NCI-H2081 treated with DMSO at 0.1 percent for 48 hours (cell line): Measurements from ENCODE around the gene MMD2.
A peak's percentile ranks its signal among the peaks of the same experiment; 100 is the strongest.

Experiments used
- DNase-seq: peaks from one replicate; lab custom pipeline; 2025; lab: John Stamatoyannopoulos, UW

MMD2 gene

DNA sequence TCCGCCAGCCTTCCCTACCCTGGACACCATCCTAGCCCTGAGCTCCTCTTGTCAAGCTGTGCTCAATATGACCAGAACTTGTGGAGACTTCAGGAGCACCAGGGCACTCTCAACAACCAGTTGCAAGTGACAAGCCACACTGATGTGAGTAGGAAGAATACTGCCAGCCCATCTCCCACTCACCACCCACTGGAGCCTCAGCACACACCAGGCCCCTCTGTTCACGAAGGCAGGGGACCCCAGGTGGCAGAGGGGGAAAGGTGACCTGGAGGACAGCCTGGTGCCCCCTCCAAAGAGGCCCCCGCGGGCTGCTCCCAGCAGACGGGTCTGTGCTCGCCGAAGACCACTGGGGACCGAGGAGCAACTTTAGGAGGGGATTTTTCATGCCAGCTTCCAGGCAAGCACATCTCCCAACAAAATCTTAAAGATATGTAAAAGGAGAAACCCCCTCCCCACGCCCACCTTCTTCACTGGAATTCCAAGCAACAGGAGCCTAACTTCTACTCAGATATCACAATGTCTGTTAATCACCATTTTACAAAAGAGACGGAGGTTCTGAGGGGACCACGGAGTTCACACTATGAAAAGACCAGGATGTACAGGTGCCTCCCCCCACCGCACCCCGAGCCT is 1.0 kb downstream of the MMD2 start:
- no peak for DNase-seq

DNA sequence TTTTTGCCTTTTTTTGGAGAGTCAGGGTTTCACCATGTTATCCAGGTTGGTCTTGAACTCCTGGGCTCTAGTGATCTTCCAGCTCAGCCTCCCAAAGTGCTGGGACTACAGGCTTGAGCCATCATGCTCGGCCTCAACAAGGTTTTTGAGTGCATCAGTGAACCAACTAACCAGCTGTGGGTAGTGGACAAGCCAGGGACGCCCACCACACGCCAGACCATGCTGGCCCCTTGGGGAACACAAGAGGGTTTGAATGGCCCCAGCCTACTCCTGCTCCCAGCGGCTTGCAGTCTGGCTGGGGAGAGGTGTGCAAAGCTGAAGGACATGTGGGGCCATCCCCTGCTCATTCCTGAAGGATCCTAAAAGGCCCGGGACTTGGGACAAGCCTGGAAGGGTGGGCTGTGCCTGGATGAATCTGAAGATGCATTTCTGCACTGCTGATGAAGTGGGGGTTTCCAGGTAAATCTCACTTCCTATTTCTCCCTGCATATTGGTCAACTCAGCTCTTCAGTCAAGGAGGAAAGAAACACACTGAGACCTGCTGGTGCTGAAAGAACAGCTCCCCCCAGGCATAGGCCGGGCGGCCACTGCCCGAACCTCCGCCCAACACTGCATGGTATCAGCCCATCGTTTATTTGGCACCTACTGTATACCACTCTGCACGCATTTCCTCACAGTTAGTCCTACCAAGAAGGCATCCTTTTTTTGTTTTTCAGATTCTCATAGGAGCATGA is 6.9 kb downstream of the MMD2 start:
- DNase-seq = no peak

DNA sequence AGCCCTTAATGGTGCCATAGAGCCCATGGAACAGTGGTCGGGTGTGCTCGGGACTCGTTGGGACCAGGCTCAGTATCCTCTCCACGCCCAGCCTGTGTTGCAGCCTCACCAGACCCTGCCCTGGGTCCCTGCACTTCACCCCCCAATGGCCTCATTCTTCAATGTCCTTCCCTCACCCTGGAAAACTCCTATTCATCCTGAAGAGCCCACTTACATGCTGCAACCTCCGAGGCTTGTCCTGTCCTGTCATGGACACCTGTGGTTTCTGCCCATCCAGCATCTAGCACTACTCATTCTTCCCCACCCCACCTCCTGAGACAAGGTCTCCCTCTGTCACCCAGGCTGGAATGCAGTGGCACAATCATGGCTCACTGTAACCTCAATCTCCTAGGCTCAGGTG is 7.7 kb downstream of the MMD2 start:
- no peak for DNase-seq

DNA sequence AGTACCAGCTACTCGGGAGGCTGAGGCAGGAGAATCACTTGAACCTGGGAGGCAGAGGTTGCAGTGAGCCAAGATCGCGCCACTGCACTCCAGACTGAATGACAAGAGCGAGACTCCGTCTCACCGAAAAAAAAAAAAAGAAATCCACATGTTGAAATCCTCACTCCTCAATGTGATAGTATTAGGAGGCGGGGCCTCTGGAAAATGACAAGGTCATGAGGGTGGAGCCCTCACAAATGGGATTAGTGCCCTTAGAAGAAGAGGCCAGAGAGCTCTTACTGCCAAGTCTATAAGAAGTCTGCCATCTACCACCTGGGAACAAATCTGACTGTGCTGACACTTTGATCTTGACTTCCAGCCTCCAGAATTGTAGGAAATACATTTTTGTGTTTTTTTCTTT is 10.6 kb downstream of the MMD2 start:
- DNase-seq = no peak

DNA sequence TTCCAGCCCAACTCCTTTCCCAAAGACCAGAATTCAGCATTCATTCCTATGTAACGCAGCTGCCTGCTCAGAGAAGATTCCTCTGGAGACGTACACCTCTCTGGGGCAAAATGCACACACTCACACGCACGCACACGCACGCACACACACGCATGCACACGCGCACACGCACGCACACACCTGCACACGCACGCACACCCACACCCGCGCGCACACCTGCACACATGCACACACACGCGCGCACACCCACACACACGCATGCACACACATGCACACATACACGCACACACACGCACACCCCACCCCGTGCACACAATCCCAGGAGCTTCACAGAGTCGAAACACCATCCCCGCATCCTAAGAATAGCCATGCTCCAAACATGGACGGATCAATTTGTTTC is 13.0 kb downstream of the MMD2 start:
- DNase-seq = no peak

DNA sequence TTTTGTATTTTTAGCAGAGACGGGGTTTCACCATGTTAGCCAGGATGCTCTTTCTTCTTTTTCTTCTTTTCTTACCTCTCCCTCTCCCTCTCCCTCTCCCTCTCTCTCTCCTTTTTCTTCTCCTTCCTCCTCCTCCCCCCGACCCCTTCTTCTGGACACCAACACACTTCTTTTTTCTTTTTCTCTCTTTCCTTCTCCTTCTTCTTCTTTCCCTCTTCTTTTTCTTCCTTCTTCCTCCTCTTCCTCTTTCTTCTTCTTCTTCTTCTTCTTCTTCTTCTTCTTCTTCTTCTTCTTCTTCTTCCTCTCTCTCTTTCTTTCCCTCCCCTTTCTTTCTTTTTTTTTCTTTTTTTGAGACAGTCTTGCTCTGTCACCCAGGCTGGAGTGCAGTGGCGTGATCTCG is 14.0 kb downstream of the MMD2 start:
- no peak for DNase-seq

DNA sequence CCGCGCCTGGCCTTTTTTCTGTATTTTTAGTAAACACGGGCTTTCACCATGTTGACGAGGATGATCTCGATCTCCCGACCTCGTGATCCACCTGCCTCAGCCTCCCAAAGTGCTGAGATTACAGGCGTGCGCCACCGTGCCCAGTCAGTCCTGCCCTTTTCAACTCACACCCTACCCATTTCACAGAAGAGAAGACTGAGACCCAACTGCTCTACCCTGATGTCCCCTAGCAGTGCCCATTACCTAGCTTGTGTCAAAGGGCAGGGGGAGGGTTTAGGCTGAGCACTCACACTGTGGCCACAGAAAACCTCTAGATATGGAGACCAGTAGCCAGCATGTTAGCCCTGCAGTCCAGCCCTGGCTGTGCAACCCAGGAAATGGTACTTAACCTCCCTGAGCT is 15.7 kb downstream of the MMD2 start:
- no peak for DNase-seq

DNA sequence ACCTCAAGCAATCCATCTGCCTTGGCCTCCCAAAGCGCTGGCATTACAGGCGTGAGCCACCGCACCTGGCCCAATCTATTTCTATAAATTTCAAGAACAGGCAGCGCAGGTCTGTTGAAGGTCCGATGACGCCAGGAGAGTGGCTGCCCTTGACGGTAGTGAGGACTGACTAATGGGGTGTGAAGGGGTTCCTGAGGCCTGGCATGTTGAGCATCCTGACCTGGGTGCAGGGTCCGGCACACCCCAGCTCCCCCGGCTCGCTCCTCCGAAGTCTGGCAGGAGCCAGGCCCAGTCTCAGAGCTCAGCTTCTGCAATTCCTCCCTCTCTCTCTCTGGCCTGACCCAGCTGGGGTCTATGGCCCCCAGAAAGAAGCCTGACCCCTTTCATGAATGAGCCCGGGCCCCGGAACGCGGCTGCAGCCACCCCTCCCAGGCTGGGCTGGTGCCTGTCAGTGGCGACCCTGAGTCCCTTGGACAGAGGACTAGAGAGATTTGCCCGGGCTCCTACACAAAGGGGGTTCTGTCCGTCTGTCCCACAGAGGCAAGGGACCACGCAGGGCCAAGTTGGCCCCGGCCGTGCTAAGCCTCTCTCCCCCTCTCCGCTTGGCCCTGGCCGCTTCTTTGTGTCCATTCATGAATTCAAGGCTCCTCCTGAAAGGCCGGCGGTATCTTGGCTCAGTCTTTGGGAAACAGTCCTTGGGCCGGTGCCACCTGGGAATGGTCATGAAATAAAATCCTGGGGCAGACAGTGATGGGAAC is 18.8 kb downstream of the MMD2 start:
- no peak for DNase-seq

DNA sequence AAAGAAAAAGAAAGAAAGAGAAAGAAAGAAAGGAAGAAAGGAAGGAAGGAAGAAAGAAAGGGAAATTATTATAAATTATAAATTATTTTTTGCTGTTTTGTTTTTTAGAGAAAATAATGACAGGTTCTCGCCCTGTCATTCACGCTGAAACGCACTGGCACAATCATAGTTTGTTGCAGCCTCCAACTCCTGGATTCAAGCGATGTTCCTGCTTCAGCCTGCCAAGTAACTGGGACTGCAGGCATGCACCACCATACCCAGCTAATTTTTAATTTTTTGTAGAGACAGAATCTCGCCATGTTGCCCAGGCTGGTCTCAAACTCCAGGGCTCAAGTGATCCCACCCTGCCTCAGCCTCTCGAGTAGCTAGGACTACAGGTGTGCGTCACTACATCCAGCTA is 21.6 kb downstream of the MMD2 start:
- no peak for DNase-seq

DNA sequence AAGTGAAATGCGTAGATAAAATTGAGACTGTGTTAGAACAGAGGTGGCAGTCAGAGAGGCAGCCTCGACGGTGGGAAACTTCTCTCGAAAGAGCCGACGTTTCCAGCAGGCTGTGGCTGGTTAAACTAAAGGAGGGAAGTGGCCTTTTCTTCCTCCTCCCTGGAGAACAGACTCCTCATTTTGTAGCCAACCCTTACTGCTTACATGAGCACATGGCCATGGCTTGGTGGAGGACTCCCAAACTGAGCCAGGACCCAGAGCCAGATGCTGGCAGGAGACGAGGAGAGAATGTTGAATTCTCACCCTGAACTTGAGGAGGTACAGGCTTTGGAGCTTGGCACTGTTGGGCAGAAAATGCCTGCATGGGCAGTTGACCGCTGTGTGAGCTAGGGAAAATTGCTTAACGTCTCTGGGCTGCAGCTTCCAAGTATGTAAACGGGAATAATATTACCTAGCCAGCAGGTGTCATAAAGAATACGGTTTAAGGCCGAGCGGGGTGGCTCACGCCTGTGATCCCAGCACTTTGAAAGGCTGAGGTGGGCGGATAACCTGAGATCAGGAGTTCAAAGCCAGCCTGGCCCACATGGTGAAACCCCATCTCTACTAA is 24.5 kb downstream of the MMD2 start:
- no peak for DNase-seq

DNA sequence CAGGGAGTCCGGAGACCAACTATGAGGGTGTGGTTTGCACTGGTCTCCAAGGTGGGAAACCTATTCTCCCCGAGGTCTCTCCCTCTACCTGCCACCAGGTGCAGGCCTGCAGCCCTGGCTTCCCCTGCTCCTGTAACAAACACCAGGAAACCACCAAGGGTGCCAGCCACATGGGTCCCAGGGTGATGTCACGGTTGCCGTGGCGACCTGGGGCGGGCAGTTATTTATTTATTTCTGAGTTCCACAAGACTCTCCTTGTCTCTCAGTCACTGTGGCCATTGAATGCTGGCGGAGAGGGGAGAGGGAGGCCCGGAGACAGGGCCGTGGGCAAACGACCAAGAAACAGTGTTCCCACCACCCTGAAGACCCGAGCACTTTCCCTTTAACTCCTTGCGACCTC is 27.0 kb downstream of the MMD2 start:
- peak; percentile 2 for DNase-seq

DNA sequence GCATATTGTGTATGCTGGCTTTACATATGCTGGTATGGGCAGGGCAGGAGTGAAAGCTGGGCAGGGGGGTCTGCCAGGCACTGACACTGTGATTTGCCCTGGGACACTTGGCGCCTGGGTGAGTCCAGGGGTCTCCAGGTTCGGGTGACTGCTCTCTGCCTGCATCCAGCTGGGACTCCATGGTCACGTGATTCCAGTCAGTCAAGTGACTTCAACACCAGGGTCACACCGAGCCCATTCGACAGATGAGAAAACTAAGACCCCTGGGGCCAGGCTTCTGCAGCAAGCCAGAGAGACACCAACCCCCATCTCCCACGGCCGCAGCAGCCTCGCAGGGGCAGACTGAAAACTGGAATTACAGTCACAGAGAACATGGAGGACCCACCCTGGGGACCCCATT is 30.0 kb downstream of the MMD2 start:
- no peak for DNase-seq

DNA sequence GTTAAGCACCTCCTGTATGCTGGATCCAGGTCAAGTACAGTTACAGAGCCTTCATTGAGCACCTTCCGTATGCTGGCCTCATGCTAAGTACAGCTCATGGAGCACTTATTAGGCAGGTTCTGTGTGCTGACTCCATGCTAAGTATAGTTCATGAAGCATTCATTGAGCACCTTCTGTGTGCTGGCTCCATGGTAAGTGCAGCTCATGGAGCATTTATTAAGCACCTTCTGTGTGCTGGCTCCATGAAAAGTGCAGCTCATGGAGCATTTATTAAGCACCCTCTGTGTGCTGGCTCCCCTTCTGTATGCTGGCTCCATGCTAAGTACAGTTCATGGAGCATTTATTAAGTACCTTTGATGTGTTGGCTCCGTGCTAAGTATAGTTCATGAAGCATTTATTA is 30.5 kb downstream of the MMD2 start:
- DNase-seq = no peak

DNA sequence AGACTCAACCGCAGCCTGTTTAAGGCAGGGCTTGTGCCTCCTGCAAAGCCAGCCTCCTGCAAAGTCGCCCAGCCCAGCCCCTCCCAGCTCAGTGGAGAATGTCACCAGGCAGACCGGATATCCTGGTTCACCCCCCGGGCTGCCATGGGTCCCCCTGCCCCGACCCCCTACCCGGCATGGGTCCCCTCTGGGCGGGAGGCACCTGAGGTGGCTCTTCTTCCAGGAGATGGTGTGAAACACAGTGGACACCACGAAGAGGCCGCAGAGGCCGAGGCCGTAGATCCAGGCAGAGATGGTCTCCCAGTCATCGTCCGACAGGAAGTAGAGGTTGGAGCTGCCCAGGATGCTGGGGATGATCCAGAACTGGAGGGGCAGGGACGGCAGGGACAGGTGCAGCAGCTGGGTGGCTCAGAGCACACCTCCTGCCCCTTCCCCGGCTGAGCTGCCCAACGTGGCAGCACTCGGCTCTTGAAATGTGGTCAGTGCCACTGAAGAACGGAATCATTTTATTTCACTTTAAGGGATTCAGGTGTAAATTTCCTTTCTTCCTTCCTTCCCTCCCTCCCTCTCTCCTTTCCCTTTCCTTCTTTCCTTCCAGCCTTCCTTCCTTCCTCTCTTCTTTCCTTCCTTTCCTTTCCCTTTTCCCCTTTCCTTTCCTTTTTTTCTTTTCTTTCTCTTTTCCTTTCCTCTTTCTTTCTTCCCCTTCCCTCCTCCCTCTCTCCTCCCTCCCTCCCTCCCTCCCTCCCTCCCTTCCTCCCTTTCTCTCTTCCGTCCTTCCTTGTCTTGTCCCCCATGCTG is 38.8 kb downstream of the MMD2 start:
- no peak for DNase-seq

DNA sequence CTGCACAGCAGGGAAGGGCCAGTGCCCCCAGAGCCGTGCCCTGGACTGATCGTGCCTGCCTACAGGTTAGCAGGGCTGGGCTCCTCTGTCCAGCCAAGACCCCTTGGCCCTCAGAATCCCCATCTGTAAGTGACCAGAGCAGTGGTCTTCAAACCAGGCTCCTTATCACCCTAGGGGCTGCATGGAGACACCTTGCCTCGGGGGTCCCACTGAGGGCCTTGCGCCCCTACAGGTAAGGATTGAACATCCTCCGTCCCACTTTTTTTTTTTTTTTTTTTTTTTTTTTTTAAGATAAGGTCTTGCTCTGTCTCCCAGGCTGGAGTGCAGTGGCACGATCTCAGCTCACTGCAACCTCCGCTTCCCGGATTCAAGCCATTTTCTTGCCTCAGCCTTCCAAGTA is 42.9 kb downstream of the MMD2 start:
- DNase-seq = no peak

DNA sequence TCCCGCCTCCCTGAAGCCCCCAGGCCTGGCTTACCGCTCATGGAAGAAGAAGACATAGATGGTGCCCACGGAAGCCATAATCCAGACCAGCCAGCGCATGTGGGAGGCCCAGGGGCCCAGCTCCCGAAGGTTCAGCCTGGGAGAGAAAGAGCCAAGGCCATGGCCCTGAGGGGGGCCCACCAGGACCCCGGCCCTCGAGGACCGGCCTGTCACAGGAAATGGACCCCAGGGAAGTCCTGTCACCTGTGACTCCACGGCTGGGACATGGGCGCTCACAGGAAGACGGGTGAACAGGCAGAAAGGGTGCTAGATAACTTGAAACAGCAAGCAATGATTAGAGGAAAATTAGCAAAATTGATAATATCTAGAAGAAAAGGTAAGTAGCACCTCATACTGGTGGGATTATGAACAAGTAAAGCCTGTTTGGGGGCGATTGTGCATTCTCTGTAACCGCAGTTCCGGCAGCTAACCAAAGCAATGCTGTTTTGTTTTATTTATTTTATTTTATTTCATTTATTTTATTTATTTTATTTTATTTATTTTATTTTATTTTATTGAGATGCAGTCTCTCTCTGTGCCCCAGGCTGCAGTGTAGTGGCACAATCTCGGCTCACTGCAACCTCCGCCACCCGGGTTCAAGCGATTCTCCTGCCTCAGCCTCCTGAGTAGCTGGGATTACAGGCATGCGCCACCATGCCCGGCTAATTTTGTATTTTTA is 47.7 kb downstream of the MMD2 start:
- DNase-seq = no peak

DNA sequence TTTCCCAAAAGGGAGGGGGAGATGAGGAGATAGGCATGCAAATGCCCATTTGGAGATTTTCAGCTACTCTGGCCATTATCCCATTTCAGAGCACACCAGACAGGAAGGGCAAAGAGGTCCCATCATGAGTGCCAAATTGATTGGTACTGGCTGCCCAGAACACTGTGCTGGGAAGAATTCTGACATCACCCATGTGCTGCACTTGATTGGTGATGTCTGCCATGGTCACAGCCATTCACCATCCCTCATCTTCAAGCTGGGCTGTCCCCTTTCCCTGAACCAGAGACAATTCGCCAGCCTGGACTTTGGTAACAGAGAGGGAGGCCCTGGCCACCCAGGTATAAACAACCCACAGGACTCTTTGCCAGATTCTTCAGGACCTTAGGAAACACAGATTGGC is 52.3 kb downstream of the MMD2 start:
- DNase-seq = no peak

DNA sequence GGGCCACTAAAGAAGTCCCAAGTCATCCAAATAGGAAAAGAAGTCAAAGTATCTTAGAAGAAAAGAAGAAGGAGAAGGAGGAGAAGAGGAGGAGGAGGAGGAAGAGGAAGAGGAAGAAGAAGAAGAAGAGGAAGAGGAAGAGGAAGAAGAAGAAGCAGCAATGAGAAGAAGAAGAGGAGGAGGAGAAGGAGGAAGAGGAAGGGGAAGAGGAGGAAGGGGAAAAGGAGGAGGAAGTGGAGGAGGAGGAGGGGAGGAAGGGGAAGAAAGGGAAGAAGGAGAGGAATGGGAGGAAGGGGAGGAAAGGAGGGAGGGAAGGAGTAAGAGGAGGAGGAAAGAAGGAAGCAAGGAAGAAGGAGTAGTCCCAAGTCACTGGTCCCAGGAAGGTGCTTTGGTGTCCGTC is 53.8 kb downstream of the MMD2 start:
- DNase-seq = no peak

DNA sequence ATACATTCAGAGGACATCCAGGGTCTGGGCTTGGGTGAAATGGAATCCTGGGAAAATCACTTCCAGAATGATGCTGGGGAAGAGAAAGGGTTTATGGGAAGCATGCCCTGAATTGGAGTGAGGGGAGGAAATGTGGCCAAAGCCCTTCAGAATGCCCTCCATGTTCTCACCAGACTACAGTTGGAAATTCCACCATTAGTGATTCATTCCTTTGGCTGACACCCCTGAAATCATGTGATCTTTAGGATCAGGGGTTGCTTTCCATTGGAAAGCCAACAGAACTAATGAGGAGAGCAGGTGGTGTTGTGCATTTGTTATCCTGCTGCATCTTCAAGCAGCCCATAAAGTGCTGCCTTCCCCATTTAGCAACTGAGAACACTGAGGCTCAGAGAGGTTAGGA is 54.6 kb downstream of the MMD2 start:
- no peak for DNase-seq

DNA sequence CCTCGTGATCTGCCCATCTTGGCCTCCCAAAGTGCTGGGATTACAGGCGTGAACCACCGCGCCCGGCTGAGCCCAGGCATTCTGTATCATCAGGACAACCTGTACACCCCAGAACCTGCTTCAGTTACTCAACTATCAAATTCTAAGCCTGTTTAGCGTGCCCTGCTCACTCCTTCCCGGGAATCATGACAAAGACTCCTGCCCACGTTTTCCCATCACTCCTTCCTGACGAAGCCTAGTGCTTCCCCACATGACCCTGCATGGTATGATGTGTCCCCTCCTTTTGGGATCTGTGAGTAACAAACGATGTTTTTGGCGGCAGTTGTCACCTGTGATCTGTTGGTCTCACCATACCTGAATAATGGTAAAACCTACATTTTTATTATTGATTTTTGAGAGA is 63.2 kb downstream of the MMD2 start:
- DNase-seq = no peak

DNA sequence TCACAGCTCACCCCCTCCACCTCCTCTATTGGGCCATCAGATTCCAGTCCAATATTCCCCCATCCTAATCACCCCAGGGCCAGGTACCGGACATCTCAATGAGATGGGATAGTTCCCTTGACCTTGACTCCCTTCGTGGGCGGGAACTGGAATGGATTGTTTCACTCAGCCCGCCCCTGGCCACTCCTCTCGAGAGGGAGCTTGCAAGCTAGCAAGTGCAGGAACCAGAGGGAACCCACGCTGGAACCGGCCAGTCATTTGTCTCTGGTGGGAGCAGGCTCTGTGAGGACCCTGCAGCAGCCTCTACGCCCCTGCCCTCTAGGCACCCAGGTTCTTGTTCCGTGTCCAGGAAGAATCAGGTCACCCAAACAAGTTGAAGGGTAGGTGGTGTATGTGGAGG is 64.5 kb downstream of the MMD2 start:
- DNase-seq = no peak
